Tibial artery (tissue), 4 donors: ENCODE results near the gene YRDC.
A peak's percentile ranks its signal among the peaks of the same experiment; 100 is the strongest.

ENCODE experiments used
- DNase-seq, 2 donors: peaks; one replicate each; pipeline ENCODE4 v3.0.0-alpha.2; 2019
- H3K27ac ChIP-seq, 2 donors: fragments of 200-600 bp; sonication (generic) in 1 of 2; 1 replicate in 1 of 2; 2 replicates in 1 of 2; pipeline ENCODE4 v1.5.1; 2018 to 2019; ENCODE audit warnings: mild to moderate bottlenecking in 1 of 2
- H3K27me3 ChIP-seq, 2 donors: fragments of 200-600 bp; sonication (generic) in 1 of 2; one replicate each; pipeline versions ENCODE4 v1.5.1 to v1.6.0; 2016 to 2019
- H3K36me3 ChIP-seq, 3 donors: fragments of 200-600 bp; sonication (generic) in 2 of 3; one replicate each; pipeline ENCODE4 v1.5.1; 2016 to 2019; ENCODE audit warnings: mild to moderate bottlenecking in 2 of 3
- H3K4me1 ChIP-seq, 4 donors: fragments of 200-600 bp; sonication (generic) in 2 of 4; 1 replicate in 3 of 4; 2 replicates in 1 of 4; pipeline ENCODE4 v1.5.1; 2016 to 2019
- H3K4me3 ChIP-seq, 2 donors: fragments of 200-600 bp; sonication (generic) in 1 of 2; 1 replicate in 1 of 2; 2 replicates in 1 of 2; pipeline ENCODE4 v1.5.1; 2018 to 2019; ENCODE audit warnings: mild to moderate bottlenecking in 2 of 2
- H3K9me3 ChIP-seq, 3 donors: fragments of 200-600 bp; sonication (generic) in 1 of 3; one replicate each; pipeline ENCODE4 v1.5.1; 2016 to 2019
- CTCF ChIP-seq, 2 experiments: fragments of 200-600 bp in 1 of 2; fragments of 450-650 bp in 1 of 2; IDR thresholded peaks; one replicate each; pipeline ENCODE4 v1.5.1; 2017 to 2019; ENCODE audit warnings: antibody characterized with exemption in 2 of 2, mild to moderate bottlenecking in 1 of 2, moderate library complexity in 1 of 2
- intact Hi-C: fragments of 100-400 bp; cut with DNase I; formaldehyde crosslinking; loops from one replicate; pipeline ENCODE4 v1.15.0; 2023; ENCODE audit warnings: low total_unique reads

YRDC gene, protein sequence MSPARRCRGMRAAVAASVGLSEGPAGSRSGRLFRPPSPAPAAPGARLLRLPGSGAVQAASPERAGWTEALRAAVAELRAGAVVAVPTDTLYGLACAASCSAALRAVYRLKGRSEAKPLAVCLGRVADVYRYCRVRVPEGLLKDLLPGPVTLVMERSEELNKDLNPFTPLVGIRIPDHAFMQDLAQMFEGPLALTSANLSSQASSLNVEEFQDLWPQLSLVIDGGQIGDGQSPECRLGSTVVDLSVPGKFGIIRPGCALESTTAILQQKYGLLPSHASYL

DNA sequence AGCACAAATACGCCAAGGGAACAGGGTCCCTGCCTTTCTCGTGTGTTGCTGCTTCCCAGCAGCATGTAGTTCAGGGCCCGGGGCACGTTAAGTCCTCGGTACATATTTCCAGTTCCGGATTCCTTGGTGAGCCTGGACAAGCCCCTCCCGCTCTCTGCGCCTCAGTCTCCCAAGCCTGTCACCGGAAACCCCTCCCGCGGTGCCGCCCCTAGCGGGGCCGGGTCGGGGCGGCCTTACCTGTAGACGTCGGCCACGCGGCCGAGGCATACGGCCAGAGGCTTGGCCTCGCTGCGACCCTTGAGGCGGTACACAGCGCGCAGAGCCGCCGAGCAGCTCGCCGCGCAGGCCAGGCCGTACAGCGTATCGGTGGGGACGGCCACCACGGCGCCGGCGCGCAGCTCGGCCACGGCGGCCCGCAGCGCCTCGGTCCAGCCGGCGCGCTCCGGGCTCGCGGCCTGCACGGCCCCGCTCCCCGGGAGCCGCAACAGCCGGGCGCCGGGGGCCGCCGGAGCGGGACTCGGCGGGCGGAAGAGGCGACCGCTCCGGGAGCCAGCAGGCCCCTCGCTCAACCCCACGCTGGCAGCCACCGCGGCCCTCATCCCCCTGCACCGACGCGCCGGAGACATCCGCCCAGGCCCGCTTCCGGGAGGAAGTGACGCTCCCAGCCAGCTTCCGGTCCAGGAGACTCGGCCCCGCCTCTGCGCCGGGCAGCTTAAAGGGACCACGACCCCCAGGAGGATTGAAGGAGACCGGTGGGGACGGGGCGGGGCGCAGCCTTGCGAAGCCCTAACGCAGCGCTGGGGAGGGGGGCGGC lies at the start of gene YRDC, which contains the start of gene C1orf122:
Gene YRDC (minus strand): TSS at position 654 of the 814 bp plus-strand sequence. CDS start 28 bp downstream, at position 626.
Gene C1orf122 (plus strand): TSS at position 236 of the 814 bp plus-strand sequence. CDS start 615 bp downstream, outside the sequence.
- Histone ChIP-seq H3K4me1 (peaks cover 0 to 40% (median 30%) of the 10 kb centered on the region in 4 donors), H3K4me3 (peak within 1 kb of the TSS; percentile 68 to 95), H3K36me3 (peaks cover 32 to 45% (median 36%) of the 10 kb centered on the region in 3 donors), H3K27ac (peak within 1 kb of the TSS; percentile 89 to 96), H3K9me3 (no peaks in the 10 kb centered on the region), H3K27me3 (no peaks in the 10 kb centered on the region)
- peak; percentile 94 to 95 for DNase-seq
- intact Hi-C loops = loop anchor here (10.0 kb wide), 1 partner anchor 123 kb away; no protein-coding TSS in a partner anchor
- TF ChIP-seq CTCF (IDR thresholded peaks at IDR 0.05) = no peak

DNA sequence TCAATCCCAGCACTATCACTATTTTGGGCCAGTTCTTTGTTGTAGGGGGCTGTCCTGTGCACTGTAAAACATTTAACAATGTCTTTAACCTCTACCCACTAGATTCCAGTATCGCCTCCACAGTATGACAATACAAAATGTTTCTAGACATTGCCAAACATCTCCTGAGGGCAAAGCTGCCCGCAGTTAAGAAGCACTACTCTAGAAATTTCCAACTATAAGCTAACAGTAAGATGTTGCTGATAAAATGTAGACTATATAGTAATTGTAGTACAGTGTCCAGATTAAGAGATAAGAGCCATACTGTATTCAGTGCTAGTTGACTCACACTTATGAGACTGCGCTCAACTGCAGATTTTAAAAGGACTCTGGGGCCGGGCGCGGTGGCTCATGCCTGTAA lies 46.4 kb upstream of the YRDC start:
- DNase-seq = no peak
- TF ChIP-seq CTCF (IDR thresholded peaks at IDR 0.05) = no peak
- no peaks in the 10 kb centered on the region for H3K27me3 ChIP-seq
- intact Hi-C loops = no loop called here
- H3K27ac ChIP-seq = no peak overlapping the region
- peaks cover 0 to 46% (median 11%) of the 10 kb centered on the region in 3 donors for H3K36me3 ChIP-seq
- H3K9me3 ChIP-seq = no peaks in the 10 kb centered on the region
- no peak overlapping the region for H3K4me3 ChIP-seq
- peaks cover 0 to 91% (median 42%) of the 10 kb centered on the region in 4 donors for H3K4me1 ChIP-seq

GRCh38 chr1:37853157-37853556 lies 45.1 kb upstream of the YRDC start:
- Histone ChIP-seq H3K9me3 (no peaks in the 10 kb centered on the region), H3K27me3 (no peaks in the 10 kb centered on the region), H3K4me1 (peaks cover 0 to 83% (median 34%) of the 10 kb centered on the region in 4 donors), H3K4me3 (no peak overlapping the region), H3K36me3 (peaks cover 0 to 47% (median 11%) of the 10 kb centered on the region in 3 donors), H3K27ac (no peak overlapping the region)
- no peak for TF ChIP-seq CTCF (IDR thresholded peaks at IDR 0.05)
- DNase-seq = no peak
- intact Hi-C loops = no loop called here

GRCh38 chr1:37851782-37852210 lies 43.8 kb upstream of the YRDC start:
- Histone ChIP-seq H3K9me3 (no peaks in the 10 kb centered on the region), H3K4me1 (peaks cover 0 to 71% (median 26%) of the 10 kb centered on the region in 4 donors), H3K4me3 (no peak overlapping the region), H3K27ac (no peak overlapping the region), H3K36me3 (peaks cover 0 to 39% (median 5%) of the 10 kb centered on the region in 3 donors), H3K27me3 (no peaks in the 10 kb centered on the region)
- TF ChIP-seq CTCF (IDR thresholded peaks at IDR 0.05) = no peak
- intact Hi-C loops = no loop called here
- no peak for DNase-seq

DNA sequence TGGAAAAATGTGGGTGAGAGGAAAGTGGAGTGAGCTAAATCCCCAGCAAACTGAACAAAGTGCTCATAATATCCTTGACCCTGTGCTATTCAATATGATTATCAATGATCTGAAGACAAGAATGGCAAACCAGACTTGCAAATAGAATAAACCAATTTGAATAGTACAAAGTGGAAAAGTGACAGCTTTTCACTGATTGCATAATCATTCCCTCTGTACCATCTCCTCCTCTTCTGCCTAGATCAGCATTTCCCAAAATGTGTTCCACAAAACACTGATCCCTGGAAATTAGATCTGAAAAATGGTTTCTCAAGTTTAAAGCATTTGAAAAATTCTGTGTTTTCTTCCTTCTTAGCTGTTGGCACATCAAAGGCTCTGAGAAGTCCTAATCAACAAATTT lies 43.3 kb upstream of the YRDC start:
- Histone ChIP-seq H3K27ac (no peak overlapping the region), H3K36me3 (peaks cover 0 to 34% (median 5%) of the 10 kb centered on the region in 3 donors), H3K27me3 (no peaks in the 10 kb centered on the region), H3K4me1 (peaks cover 0 to 66% (median 23%) of the 10 kb centered on the region in 4 donors), H3K4me3 (no peak overlapping the region), H3K9me3 (no peaks in the 10 kb centered on the region)
- TF ChIP-seq CTCF (IDR thresholded peaks at IDR 0.05) = no peak
- no peak for DNase-seq
- intact Hi-C loops = no loop called here
